Muscle of arm (tissue), 12 donors: ENCODE measurements around the gene FBXO2. TPM values are rescaled to one million over a fixed set of nuclear protein-coding genes. Genes with fewer than 3 reads are reported as not detected.

Experiments used
- DNase-seq: peaks from one replicate; pipeline ENCODE4 v3.0.0-alpha.2; 2013
- polyA plus RNA-seq, 12 donors: library from polyadenylated mRNA; unstranded; fragments of 120-200 nt; gene quantifications; one replicate each; pipeline ENCODE4 v1.2.1, GENCODE V29; 2013; ENCODE audit not compliant: insufficient read length in 12 of 12

Gene FBXO2
- polyA plus RNA-seq, 12 donors: 0.16 to 21.4 (median 0.52) TPM; not detected in 1

- no peak for DNase-seq
Measured at GRCh38 chr1:11682799-11683198, 28.6 kb upstream of the FBXO2 start.

GRCh38 chr1:11682287-11682771, 28.1 kb upstream of the FBXO2 start:
- no peak for DNase-seq

- DNase-seq: peak; percentile 86
Measured at GRCh38 chr1:11681071-11681771, 27.0 kb upstream of the FBXO2 start, which contains the start of gene MAD2L2. MAD2L2 (minus strand) TSS chr1:11681148; CDS start chr1:11680601, 547 bp downstream.

- DNase-seq: no peak
Measured at GRCh38 chr1:11680270-11681070, 26.2 kb upstream of the FBXO2 start.

- DNase-seq: no peak
Measured at GRCh38 chr1:11678442-11678841, 24.2 kb upstream of the FBXO2 start.

- no peak for DNase-seq
Measured at GRCh38 chr1:11676386-11677103, 22.3 kb upstream of the FBXO2 start.

- no peak for DNase-seq
Measured at GRCh38 chr1:11675325-11675724, 21.1 kb upstream of the FBXO2 start.

GRCh38 chr1:11674488-11674887, 20.3 kb upstream of the FBXO2 start:
- DNase-seq: no peak

GRCh38 chr1:11673089-11673769, 19.0 kb upstream of the FBXO2 start:
- no peak for DNase-seq

- no peak for DNase-seq
Measured at GRCh38 chr1:11671544-11672286, 17.5 kb upstream of the FBXO2 start.

- no peak for DNase-seq
Measured at GRCh38 chr1:11671205-11671543, 16.9 kb upstream of the FBXO2 start.

GRCh38 chr1:11670747-11671146, 16.5 kb upstream of the FBXO2 start:
- no peak for DNase-seq

- no peak for DNase-seq
Measured at GRCh38 chr1:11668516-11668915, 14.3 kb upstream of the FBXO2 start.

- DNase-seq: peak; percentile 43
Measured at GRCh38 chr1:11664336-11665065, 10.3 kb upstream of the FBXO2 start.

- DNase-seq: no peak
Measured at GRCh38 chr1:11661103-11661502, 6.9 kb upstream of the FBXO2 start.

- DNase-seq: no peak
Measured at GRCh38 chr1:11659748-11660147, 5.5 kb upstream of the FBXO2 start.

GRCh38 chr1:11658542-11658941, 4.3 kb upstream of the FBXO2 start:
- DNase-seq: no peak

GRCh38 chr1:11657654-11658053, 3.4 kb upstream of the FBXO2 start:
- no peak for DNase-seq

GRCh38 chr1:11654939-11655808, 945 bp upstream of the FBXO2 start:
- no peak for DNase-seq

- DNase-seq: no peak
Measured at GRCh38 chr1:11653861-11654136, 430 bp downstream of the FBXO2 start.
